ENCODE data around the gene UPK1B. TPM values are rescaled to one million over a fixed set of nuclear protein-coding genes. Genes with fewer than 3 reads are reported as not detected.

The UPK1B gene
- total and polyA plus RNA-seq, 9 of the 15 experiments (the other 6 are each of a cell fraction or from before 2014, with no cell fraction given), result 0.22 to 1.2 (median 0.51) TPM

DNA sequence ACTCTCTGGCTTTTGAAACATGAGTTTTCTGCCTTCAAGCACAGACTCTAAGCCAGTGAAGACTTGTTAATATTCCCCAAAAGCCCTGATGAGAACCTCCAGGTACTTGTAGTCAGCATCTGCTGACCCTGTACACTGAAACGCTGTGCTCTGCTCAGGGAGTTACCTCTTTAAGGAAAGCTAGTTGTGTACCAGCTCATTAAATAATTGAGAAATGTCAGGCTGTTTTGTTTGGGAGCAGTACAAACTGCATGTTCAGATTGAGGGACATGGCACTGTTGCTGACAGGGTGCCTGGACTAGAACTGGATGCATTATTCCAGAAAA lies 21.7 kb downstream of the UPK1B start:
- no peaks in the 10 kb centered on the region for H3K36me3 ChIP-seq (ENCODE audit: control insufficient read depth, insufficient read depth, low read length)
- intact Hi-C loops (cut with micrococcal nuclease), result no loop called here
- ATAC-seq (no peak), DNase-seq (ENCODE audit: extremely low read depth in 1 of 4, low spot score in 3 of 4) (no peak), FAIRE-seq (no peak)
- in situ Hi-C loops (cut with MboI), result no loop called here
- 0% methylated on average over 1 of the region's 1 CpG for WGBS (ENCODE audit: insufficient coverage, low coverage, missing lambda C conversion rate)
- no peak overlapping the region for H3K9ac ChIP-seq (ENCODE audit: insufficient read depth in 1 of 2, low read depth in 2 of 2, low read length in 2 of 2)
- POLR2A ChIA-PET, result no interaction called here
- BruUV-seq (replicated peaks), result no TSS peak
- no peaks in the 10 kb centered on the region for H3K9me3 ChIP-seq (replicated peaks; ENCODE audit: control insufficient read depth, insufficient read depth, low read depth, low read length)
- H3K4me3 ChIP-seq, result no peak overlapping the region
- H3K9me1 ChIP-seq (ENCODE audit: control insufficient read depth, insufficient read depth, low read length), result no peaks in the 10 kb centered on the region
- no peaks in the 10 kb centered on the region for H3K79me2 ChIP-seq (ENCODE audit: control insufficient read depth, insufficient read depth, low read length)
- no peak overlapping the region for H3K4me2 ChIP-seq (ENCODE audit: insufficient read depth, low read length)
- H3K27me3 ChIP-seq (ENCODE audit: control insufficient read depth in 2 of 2, insufficient read depth in 2 of 2, low read length in 2 of 2), result no peaks in the 10 kb centered on the region; a peak in 1 of 5 replicates
- H4K20me1 ChIP-seq (replicated peaks; ENCODE audit: control insufficient read depth, insufficient read depth, low read length), result no peaks in the 10 kb centered on the region
- no peak overlapping the region for H3K27ac ChIP-seq (ENCODE audit: extremely low read depth, low read depth, low read length)
- H2AFZ ChIP-seq (ENCODE audit: low read depth, low read length), result no peak overlapping the region
- H3K4me1 ChIP-seq (replicated peaks in 1 of 2; ENCODE audit: control insufficient read depth in 2 of 2, insufficient read depth in 2 of 2, low read length in 2 of 2), result no peaks in the 10 kb centered on the region
- CTCF ChIA-PET (ENCODE audit: low intra/inter-chr PET ratio), result no interaction called here
- TF ChIP-seq BCL6 (CRISPR knock-in tag; IDR thresholded peaks at IDR 0.05), result no peak
- TF ChIP-seq, protein P1, sequence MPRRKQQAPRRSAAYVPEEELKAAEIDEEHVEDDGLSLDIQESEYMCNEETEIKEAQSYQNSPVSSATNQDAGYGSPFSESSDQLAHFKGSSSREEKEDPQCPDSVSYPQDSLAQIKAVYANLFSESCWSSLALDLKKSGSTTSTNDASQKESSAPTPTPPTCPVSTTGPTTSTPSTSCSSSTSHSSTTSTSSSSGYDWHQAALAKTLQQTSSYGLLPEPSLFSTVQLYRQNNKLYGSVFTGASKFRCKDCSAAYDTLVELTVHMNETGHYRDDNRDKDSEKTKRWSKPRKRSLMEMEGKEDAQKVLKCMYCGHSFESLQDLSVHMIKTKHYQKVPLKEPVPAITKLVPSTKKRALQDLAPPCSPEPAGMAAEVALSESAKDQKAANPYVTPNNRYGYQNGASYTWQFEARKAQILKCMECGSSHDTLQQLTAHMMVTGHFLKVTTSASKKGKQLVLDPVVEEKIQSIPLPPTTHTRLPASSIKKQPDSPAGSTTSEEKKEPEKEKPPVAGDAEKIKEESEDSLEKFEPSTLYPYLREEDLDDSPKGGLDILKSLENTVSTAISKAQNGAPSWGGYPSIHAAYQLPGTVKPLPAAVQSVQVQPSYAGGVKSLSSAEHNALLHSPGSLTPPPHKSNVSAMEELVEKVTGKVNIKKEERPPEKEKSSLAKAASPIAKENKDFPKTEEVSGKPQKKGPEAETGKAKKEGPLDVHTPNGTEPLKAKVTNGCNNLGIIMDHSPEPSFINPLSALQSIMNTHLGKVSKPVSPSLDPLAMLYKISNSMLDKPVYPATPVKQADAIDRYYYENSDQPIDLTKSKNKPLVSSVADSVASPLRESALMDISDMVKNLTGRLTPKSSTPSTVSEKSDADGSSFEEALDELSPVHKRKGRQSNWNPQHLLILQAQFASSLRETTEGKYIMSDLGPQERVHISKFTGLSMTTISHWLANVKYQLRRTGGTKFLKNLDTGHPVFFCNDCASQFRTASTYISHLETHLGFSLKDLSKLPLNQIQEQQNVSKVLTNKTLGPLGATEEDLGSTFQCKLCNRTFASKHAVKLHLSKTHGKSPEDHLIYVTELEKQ (CRISPR knock-in tag; IDR thresholded peaks at IDR 0.05), result no peak
- TF ChIP-seq ZNF695 (CRISPR knock-in tag; IDR thresholded peaks at IDR 0.05), result no peak
- no peak for TF ChIP-seq ASH1L (IDR thresholded peaks at IDR 0.05; ENCODE audit: borderline replicate concordance, low read depth, partially characterized antibody)
- TF ChIP-seq BRD9 (IDR thresholded peaks at IDR 0.05; ENCODE audit: low read depth, partially characterized antibody), result no peak
- no peak for TF ChIP-seq ZNF184 (CRISPR knock-in tag; IDR thresholded peaks at IDR 0.05)
- TF ChIP-seq ZZZ3 (IDR thresholded peaks at IDR 0.05), result no peak
- TF ChIP-seq ZNF668 (CRISPR knock-in tag; IDR thresholded peaks at IDR 0.05), result no peak
